ENCODE measurements around the gene CLCA2.

Gene CLCA2, protein sequence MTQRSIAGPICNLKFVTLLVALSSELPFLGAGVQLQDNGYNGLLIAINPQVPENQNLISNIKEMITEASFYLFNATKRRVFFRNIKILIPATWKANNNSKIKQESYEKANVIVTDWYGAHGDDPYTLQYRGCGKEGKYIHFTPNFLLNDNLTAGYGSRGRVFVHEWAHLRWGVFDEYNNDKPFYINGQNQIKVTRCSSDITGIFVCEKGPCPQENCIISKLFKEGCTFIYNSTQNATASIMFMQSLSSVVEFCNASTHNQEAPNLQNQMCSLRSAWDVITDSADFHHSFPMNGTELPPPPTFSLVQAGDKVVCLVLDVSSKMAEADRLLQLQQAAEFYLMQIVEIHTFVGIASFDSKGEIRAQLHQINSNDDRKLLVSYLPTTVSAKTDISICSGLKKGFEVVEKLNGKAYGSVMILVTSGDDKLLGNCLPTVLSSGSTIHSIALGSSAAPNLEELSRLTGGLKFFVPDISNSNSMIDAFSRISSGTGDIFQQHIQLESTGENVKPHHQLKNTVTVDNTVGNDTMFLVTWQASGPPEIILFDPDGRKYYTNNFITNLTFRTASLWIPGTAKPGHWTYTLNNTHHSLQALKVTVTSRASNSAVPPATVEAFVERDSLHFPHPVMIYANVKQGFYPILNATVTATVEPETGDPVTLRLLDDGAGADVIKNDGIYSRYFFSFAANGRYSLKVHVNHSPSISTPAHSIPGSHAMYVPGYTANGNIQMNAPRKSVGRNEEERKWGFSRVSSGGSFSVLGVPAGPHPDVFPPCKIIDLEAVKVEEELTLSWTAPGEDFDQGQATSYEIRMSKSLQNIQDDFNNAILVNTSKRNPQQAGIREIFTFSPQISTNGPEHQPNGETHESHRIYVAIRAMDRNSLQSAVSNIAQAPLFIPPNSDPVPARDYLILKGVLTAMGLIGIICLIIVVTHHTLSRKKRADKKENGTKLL

DNA sequence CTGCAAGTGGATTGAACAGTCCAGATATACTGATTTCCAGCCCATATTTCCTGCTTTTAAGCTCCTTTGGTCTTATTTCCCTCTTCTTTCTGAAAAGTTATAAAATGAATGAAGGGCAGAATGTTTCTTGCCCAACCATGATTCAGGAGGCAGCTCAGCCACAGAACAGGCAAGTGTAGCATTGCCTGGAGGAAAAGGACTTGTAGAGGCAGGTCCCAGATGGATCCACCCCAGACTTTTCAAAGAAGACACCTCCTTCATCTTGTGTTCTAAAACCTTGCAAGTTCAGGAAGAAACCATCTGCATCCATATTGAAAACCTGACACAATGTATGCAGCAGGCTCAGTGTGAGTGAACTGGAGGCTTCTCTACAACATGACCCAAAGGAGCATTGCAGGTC lies at the start of gene CLCA2:
Gene CLCA2, plus strand, starts transcription at position 299 of the 400 bp plus-strand sequence. Its CDS starts 77 bp downstream, at position 376.
- no peak for DNase-seq (ENCODE audit: low read depth in 2 of 2)

DNA sequence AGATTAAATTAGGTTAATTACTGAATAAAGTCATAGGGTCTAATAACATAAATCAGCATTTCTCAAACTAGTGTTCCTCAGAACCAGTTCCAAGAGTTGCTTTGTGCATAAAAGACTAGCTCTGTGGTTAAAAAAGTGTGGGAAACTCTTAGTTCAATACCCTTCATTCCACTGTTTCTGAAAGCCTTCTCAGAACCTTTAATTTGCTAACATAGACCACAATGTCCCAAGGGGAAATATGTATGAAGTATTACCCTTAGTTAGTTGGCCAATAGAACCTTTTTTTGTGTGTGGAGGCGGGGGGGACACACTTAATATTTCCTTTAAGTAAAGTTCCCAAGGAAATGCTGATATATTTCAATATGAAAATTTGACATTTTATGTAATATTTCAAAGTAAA lies 48.3 kb upstream of the CLCA2 start:
- DNase-seq (ENCODE audit: low read depth in 2 of 2) = no peak

DNA sequence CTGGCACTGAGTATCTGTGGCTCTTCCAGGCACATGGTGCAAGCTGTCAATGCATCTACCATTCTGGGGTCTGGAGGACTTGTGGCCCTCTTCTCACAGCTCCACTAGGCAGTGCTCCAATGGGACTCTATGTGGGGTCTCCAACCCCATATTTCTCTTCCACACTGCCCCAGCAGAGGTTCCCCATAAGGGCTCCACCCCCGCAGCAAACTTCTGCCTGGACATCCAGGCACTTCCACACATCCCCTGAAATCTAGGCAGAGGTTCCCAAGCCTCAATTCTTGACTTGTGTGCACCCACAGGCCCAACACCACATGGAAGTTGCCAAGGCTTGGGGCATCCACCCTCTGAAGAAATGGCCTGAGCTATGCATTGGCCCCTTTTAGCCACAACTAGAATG lies 46.6 kb upstream of the CLCA2 start:
- no peak for DNase-seq (ENCODE audit: low read depth in 2 of 2)

DNA sequence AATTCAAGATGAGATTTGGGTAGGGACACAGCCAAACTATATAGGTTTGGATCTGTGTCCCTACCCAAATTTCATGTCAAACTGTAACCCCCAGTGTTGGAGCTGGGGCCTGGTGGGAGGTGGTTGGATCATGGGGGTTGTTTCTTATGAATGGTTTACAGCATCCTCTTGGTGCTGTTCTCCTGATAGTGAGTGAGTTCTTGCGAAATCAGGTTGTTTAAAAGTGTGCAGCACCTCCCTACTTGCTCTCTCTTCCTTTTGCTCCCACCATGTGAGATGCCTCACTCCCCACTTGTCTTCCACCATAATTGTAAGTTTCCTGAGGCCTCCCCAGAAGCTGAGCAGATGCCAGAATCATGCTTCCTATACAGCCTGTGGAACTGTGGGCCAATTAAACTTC lies 45.2 kb upstream of the CLCA2 start:
- no peak for DNase-seq (ENCODE audit: low read depth in 2 of 2)

DNA sequence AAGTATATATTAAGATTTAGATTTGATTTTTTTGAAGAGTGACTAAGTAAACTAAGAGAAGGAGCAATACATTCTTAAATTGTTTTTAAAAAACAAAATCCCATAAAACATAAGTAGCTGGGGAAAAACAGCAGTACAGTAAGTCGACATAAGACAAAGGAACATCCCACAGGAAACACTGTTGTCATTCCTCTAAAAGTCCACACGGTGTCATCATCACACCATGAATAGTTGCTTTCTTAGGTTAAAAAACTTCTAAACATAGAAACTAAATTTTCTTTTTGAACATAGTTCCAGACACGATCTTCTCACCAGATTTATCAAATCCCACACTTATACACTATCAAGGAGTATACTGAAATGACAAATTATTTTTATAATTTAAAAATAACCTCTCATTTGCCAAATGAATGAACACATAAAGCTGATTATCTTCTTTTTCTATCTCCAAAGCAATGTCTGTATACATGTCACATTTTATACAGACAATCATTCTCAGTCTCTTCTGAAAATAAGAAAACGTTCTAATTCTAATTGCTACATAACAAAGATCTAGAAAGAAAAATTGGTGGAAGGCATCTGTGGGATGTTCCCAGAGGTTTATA lies 43.6 kb upstream of the CLCA2 start:
- no peak for DNase-seq (ENCODE audit: low read depth in 2 of 2)

DNA sequence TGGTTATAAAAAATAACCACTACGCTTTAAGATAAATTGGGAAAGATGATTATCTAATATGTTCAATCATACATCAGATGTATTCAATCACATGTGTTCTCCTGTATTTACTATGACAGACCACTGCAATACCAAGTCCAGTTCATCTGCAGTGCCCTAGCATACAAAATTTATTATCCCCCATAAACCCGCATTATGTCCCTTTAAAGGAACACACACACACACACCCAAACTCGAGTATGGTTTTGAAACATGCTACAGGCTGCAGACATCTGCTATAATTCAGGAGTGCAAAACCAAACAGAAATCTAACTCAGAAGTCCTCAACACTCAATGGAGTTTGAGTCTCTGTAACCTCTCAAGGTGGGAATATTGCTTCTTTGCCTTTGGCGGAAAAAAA lies 42.7 kb upstream of the CLCA2 start:
- DNase-seq (ENCODE audit: low read depth in 2 of 2) = no peak

DNA sequence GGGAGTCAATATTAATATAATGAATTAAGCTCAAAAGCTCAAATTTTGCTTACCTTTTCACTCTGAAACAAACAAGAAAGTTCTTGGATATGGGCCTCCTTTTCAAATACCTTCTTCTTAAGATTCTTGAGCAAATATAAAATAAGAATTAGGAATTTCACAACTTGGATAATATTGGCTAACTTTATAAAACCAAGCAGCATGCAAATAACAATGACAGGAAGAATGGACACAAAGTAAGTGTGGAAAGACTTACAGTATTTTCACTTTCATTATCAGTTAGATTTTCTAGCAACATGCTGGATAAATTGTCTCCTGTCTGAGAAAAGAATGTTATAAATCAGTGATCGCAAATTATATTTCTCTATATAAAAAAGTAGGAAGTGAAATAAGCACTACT lies 41.1 kb upstream of the CLCA2 start:
- DNase-seq (ENCODE audit: low read depth in 2 of 2) = no peak

DNA sequence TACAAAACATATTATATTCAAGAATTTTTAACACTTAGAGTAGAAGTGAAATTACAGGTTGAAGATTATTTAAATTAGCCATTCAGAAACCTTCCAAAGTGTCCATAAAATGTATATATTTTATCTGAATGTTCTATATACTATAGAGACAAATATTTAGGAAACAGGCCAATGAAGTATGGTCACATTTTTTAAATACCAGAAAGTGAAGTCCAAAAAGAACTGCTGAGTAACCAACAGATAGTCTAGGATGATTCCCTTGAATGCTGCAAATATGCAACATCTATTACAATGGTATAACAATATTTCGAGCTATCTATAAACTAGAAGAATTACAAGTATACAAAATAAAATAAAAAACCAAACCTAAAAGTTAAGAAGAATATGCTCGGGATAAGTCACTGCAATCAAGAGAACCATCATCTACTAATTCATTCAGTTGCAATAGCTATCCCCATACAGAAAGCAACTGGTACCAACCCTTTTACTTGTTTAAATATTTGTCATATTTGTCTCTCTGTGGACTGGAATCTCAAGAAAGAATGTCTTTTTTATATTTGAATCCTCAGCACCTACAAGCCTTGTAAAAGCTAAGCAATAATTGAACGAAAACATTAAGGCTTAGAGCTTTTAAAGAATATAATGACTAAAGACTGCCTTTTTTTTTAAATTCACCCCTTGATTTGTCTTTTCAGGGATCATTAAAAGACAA lies 35.9 kb upstream of the CLCA2 start:
- DNase-seq (ENCODE audit: low read depth in 2 of 2) = no peak

DNA sequence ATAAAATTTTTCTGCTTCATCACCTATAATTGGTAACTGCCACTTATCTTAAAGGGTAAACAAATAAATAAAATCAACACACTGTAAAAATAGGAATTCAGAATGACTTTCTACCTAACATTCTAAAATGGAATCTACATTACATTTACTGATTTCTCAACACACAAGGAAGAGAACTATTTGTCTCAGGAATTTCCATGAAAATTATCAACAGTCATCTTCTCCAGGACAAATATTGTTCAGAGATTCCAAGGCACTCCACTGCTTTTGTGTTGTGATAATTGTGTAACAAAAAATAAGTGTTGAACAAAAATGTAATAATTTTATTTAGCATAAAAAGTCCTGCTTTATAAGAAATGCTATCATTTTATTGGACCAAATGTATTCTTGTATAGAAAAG lies 35.2 kb upstream of the CLCA2 start:
- DNase-seq (ENCODE audit: low read depth in 2 of 2) = no peak

DNA sequence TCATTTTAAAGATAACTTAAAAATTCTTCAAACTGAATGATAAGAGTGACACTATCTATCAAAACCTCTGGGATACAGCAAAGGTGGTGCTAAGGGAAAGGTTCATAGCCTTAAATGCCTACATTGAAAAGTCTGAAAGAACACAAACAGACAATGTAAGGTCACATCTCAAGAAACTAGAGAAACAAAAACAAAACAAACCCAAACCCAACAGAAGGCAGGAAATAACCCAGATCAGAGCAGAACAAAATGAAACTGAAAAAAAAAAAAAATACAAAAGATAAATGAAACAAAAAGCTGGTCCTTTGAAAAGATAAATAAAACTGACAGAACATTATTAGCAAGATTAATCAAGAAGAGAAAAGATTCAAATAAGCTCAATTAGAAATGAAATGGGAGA lies 34.7 kb upstream of the CLCA2 start:
- no peak for DNase-seq (ENCODE audit: low read depth in 2 of 2)

DNA sequence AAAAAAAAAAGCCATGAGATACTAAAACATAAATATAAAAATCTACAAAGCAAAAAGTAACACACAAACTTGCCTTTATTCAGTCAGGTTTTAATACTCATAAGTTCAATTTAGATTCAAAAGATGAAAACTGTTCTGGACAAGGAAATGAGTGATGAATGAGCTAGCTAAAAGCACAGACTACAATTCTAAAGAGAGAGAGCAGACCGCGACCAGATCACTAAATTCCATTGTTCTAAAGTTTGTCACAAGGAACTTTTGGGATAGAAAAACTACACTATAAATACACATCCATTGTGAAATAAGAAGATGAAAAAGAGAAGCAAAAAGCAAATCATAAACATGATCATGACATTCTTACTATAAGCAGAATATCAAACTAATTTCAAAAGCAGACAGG lies 29.6 kb upstream of the CLCA2 start:
- no peak for DNase-seq (ENCODE audit: low read depth in 2 of 2)

DNA sequence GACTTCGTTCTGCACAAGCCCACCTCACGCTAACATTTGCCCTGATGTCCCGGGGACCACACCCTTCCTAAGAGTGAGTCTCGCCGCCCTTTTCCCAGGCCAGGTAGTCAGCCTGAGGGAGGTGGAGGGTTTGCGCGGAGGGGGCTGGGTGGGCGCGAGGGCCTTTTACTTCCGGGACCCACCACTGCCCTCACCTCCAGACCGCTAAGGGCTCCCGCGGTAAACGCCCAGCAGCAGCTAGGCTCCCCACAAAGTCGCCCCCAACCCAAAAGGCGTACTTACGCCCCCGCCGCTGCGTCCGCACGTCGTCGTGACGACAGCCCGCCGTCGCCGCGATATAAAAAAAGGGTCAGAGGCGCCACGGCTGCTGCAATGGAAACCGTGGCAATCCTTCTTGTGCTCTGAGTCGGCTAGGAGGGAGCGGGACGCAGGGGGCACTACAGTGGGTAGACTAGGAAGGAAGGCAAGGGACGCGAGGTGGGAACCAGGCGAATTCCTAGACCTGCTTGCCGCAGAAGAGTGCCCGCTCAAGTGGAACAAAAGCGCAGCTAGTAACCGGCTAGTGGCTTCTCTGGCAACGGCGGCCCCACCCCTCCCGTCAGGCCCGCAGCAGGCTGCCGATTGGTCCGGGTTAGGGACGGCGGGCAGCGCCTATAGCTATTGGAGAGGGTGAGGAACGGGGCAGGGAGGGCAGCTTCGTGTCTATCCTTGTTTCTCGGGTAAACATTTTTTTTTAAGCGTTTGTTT lies 28.0 kb upstream of the CLCA2 start, which contains the start of gene ODF2L:
Gene ODF2L, minus strand, starts transcription at position 573 of the 747 bp plus-strand sequence. CDS start 9,296 bp downstream, outside the sequence.
- DNase-seq (ENCODE audit: low read depth in 2 of 2) = peak; percentile 76 to 86

DNA sequence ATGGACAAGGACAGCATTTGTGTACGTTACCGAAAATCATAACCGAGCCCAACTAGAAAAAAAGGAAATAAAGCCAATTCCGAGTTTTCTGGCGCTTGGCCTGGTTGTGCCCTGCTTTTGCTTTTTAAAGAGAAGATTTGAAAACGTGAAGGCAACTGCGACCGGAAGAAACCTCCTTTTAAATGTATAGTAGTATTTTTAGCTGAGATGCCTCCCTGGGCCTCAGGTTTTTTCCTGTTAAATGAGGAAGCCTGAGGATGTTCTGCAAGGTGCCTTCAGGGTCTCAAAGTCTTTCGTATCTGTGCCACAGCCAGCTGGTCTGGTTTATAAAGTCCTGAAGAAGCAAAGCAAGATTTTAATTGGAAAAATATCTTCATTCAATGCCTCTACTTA lies 27.5 kb upstream of the CLCA2 start:
- no peak for DNase-seq (ENCODE audit: low read depth in 2 of 2)

DNA sequence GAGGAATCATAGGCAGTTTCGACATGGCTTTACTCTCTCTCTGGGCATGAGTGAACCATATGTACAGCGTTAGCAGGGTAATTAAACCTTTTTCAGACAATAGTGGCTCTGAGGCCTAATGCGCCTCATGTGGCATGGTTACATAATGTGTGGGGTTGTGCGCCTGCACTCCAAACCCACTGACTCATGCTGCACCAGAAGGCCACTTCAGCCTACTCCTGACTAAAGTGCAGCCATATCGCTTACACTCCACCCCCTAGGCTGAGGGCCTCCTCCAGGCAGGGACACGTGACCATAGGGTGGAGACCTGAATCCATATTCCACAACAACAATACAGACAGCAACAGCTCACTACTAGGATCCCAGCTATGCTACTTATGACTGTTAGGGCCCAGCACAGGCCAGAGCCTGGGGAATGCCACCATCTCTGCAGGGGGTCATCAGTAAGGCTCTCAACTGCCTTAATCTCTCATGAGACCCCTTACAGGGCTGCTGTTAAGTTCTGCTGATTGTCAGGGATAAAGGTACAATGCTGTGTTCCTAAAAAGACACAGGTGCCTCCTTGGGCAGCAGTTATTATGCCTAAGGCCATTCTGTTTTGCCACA lies 14.5 kb upstream of the CLCA2 start:
- no peak for DNase-seq (ENCODE audit: low read depth in 2 of 2)

DNA sequence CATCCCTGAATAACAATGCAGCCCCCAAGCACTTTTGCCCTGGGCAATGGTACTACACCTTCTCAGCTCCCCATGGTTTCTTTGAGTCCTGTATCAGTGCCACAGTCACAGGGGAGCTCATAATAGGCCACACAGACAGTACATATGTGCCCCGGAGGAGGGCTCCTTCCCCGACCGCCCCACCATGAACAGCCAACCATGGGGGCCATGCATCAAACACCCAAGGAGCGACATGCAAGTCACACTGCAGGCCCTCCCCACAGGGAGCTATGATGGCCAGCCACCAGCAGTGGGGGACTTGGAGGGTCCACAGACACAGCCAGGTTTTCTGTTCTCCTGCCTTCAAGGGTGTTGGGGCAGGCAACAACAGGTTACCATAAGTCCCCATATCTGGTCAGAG lies 13.1 kb upstream of the CLCA2 start:
- no peak for DNase-seq (ENCODE audit: low read depth in 2 of 2)

DNA sequence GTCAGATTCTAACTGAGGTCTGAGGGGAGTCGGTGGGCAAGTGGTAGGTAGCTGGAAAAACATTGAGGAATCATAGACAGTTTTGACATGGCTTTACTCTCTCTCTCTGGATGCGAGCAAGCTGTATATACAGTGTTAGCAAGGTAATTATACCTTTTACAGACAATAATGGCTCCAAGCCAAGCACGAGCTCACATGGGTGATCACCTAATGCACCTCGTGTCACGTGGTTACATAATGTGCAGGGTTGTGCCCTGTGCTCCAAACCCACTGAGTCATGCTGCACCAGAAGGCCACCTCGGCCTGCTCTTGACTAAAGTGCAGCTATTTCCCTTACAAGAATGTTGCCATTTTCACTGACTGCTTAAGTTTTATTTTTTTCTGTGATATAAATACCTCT lies 7.6 kb upstream of the CLCA2 start:
- no peak for DNase-seq (ENCODE audit: low read depth in 2 of 2)

DNA sequence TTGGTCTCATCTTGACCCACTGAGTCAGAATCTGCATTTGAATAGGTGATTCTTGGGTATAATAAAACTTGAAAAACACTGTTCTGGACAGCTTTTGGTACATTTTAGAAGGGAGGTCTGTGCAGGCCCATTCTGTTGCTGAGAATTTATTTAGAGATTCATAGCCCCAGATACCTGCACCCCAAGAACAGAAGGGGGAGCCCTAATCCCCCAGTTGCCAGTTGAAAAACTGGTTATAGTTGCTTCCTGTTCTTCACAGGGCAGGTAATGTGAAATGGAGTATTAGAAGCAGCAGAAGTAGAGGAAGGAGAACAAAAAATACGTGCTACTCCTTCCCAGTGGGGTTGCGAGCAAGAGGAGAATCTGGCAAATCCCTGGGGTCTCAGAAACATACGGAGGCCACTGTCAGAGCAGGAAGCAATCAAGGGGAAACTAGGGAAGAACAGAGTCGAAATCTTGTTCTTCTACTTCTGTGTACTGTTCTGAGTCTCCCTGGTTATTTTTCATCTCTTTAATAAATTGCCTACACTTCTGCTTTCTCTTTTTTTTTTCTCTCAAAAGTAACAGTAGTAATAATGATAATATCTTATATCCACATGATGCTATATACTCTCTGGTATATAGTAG lies 4.6 kb upstream of the CLCA2 start:
- DNase-seq (ENCODE audit: low read depth in 2 of 2) = peak in 1 of 2 donors; percentile 11

DNA sequence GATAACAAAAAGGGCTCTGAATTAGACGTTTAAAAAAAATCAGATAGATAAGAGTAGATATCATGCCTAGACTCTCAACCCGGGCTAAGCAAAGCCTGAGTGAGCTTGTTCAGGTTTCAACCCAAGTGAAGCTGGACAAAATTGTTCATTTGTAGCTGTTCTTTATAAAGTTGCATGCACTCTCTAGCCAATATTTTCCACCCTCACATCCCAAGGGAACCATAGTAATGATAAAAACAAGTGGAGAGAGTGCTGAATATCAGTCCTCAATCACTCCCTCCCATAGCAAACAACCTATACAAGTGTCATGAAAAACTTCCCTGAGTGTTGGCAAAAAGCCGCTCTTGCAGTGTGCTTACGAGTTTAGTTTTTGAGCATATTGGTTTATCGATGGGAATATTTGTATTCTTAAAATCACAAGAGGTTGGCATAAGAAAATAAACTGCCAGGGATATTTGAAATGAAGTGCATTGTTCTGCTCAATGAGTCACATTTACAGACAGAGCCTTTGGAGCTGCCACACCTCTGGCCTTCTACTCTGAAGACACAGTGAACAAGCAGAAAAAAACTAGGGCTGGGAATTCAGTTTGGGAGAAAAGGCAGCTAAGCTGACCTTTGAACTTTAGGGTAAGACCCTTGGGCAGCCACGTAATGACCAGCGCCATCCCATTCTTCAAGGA lies 2.2 kb upstream of the CLCA2 start:
- no peak for DNase-seq (ENCODE audit: low read depth in 2 of 2)

DNA sequence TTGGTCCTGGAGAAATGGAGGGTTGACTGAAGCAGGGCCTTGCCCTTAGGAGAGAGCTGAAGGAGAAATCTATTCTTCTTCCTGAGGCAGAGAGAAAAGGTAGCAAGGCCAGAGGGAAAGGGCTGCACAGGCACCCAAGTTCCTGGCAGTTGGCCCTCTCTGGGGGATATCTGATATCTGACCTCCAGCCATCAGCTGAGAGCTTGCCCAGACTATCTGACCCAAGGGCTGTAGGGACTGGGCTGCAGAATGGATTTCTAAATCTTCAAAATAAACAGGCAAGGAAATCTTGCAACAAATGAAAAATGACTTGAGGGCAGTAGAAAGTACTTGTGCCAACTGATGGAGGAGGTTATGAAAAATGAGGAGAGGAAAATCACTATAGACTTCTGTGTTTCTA lies 498 bp upstream of the CLCA2 start:
- DNase-seq (ENCODE audit: low read depth in 2 of 2) = no peak
